ENCODE data around the gene IDH3G. TPM values are rescaled to one million over a fixed set of nuclear protein-coding genes. Genes with fewer than 3 reads are reported as not detected.

The IDH3G gene
- total RNA-seq, 1 experiment from 2014 or later: 127 TPM

DNA sequence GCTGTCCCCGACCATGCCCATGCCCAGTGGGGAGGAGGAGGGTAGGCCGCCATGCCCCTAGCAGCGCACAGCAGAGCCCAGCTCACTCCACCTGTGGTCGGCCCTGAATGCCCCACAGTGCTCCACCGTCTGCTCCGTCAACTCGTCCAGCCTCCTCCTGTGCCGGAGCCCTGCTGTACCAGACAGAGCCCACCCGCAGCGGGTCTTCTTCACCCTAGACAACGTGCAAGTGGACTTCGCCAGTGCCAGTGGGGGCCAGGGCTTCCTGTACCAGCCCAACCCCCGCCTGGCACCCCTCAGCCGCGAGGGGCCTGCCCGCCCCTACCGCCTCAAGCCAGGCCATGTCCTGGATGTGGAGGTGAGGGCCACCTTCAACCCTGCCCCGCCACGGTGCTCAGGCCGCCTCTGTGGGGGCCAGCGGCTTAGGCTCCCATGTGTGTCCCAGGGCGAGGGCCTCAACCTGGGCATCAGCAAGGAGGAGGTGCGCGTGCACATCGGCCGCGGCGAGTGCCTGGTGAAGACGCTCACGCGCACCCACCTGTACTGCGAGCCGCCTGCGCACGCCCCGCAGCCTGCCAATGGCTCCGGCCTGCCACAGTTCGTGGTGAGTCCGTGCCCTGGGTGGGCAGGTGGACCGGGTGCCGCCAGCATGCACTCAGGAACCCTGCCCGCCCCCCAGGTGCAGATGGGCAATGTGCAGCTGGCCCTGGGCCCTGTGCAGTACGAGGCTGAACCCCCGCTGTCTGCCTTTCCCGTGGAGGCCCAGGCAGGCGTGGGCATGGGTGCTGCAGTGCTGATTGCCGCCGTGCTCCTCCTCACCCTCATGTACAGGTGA, 20.2 kb downstream of the IDH3G start:
- no peak for DNase-seq (ENCODE audit: low spot score)

DNA sequence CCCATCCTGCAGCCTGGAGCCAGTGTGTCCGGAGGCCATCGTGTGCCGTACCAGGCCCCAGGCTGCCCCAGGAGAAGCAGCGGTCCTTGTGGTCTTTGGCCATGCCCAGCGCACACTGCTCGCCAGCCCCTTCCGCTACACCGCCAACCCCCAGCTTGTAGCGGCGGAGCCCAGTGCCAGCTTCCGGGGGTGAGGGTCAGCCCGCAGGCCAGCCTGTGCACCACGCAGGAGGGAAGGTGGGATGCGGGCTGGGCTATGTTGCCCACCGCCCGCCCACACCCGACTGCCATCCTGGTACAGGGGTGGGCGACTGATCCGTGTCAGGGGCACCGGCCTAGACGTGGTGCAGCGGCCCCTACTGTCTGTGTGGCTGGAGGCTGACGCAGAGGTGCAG, 21.0 kb downstream of the IDH3G start:
- DNase-seq (ENCODE audit: low spot score): no peak

DNA sequence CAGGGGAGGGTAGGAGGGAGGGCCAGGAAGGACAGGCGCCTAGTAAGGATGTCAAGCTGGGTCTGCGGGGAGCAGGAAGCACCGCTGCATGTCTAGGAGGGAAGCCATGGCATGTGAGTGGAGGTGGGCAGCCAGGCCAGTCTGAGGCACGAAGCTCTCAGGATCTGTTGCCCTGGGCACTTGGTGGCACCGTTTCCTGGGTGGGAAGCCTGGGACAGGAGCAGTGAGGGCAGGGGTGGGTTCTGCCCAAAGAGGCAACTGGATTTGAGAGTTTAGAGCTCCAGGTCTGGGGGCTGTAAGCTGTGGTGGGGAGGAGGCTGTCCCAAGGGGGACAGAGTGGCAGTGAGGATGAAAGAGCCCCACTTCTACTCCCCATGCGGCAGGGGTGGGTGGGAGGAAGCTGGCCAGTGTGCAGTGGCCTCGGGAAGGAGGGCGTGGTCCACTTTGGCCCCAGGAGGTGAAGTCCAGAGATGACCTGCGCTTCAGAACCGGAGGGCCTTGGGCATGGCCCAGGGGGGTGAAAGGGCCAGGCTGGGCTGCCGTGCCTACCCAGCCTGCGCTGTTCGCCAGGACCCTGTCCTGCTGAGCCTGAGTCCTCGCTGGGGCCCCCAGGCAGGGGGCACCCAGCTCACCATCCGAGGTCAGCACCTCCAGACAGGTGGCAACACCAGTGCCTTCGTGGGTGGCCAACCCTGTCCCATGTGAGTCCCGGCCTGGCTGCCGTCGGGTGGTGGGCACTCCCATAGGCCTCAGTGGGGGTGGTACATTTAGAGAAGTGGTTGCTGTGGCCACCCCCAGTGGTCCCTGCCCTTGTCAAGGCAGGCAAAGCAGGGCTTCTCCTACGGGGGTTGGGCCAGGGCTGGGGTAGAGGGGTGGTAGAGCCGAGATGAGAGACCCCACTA, 21.6 kb downstream of the IDH3G start:
- DNase-seq (ENCODE audit: low spot score): no peak

DNA sequence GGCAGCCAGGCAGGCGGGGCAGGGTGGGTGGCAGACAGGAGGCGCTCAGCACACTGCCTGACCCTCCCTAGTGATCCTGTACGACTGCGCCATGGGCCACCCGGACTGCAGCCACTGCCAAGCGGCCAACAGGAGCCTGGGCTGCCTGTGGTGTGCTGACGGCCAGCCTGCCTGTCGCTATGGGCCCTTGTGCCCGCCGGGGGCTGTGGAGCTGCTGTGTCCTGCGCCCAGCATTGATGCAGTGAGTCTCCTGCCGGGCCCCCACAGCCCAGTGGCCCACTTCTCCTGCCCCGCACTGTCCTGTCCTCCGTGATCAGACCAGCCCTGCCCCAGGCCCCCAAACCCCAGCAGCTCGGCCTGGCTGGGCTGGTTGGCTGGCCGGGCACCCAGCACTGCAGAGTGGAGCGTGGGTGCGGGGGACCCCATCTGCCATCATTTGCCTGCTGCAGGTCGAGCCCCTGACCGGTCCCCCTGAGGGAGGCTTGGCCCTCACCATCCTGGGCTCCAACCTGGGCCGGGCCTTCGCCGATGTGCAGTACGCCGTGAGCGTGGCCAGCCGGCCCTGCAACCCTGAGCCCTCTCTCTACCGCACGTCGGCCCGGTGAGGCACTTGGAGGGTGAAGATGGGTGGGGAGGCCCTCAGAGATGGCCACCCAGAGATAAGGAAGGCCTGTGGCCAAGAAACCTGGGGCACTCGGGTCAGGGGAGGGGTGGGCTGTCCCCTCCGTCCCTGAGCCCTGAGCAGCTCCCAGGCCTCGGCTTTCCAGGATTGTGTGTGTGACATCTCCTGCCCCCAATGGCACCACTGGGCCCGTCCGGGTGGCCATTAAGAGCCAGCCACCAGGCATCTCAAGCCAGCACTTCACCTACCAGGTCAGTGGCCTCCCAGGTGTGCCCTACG, 22.5 kb downstream of the IDH3G start:
- DNase-seq (ENCODE audit: low spot score): no peak

DNA sequence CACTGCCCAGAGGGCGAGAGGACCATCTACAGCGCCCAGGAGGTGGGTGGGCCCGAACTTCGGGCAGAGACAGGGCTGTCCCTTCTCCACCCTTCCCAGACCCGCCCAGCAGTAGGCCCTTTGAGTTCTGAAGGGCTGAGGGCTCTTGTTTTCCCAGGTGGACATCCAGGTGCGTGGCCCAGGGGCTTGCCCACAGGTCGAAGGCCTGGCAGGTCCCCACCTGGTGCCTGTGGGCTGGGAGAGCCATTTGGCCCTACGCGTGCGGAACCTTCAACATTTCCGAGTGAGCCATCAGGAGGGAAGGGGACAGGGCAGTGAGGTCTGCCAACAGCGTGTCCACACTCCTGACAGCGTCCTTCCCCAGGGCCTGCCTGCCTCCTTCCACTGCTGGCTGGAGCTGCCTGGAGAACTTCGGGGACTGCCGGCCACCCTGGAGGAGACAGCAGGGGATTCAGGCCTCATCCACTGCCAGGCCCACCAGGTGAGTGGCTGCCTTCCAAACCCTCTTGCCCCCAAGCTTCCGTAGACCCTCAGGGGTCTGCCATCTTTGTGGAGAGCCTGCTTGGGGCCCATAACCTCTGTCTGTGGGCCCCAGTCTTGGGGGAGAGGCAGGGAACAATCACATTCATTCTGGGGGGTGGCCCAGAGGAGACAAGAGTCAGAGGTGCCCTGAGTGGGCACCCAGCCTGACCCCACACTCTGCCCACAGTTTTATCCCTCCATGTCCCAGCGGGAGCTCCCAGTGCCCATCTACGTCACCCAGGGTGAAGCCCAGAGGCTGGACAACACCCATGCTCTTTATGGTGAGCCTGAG, 23.4 kb downstream of the IDH3G start:
- no peak for DNase-seq (ENCODE audit: low spot score)

DNA sequence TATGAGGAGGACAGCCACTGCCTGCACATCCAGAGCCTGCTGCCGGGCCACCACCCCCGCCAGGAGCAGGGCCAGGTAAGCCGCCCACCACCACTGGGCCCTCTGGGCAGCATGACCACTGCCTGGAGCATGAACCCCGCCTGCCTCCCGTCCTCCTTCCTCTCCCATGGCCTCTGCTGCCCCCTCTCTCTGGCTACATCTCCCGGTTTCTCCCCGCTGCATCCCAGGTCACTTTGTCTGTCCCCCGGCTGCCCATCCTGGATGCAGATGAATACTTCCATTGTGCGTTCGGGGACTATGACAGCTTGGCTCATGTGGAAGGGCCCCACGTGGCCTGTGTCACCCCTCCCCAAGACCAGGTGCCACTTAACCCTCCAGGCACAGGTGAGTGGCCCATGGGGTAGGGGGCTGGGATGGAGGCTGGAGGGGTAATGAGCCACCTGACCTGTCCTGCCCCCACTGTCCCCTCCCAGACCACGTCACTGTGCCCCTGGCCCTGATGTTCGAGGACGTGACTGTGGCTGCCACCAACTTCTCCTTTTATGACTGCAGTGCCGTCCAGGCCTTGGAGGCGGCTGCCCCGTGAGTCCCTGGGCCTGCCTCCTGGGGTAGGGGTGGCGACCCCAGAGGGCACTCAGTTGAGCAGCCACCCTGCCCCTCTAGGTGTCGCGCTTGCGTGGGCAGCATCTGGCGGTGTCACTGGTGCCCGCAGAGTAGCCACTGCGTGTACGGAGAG, 24.1 kb downstream of the IDH3G start:
- DNase-seq (ENCODE audit: low spot score): no peak

DNA sequence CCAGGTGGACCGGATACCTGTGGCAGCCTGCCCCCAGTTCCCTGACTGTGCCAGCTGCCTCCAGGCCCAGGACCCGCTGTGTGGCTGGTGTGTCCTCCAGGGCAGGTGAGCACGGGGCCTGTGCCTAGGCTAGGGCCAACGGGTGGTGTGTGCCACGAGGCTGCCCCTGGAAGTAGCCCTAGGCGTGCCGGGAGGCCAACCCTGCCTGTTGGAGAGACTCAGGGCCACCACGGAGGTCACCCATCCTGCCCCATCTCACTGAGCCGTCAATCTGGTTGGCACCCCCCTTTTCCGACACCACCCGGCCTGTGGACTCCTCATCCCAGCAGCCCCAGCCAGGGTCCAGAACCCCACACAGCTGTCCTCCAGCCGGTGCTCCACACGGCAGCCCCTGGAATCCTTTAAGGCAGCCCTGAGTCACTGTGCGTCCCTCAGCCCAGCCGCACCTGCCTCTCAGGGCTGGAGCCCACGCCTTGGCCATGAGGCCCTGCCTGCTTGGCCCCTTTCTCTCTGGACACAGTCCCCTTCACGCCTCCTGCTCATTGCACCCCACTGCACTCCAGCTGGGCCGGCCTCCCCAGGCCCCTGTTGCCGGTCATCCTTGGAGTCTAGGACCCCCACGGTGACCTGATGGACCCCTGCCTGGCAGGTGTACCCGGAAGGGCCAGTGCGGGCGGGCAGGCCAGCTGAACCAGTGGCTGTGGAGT, 24.9 kb downstream of the IDH3G start:
- DNase-seq (ENCODE audit: low spot score): no peak

DNA sequence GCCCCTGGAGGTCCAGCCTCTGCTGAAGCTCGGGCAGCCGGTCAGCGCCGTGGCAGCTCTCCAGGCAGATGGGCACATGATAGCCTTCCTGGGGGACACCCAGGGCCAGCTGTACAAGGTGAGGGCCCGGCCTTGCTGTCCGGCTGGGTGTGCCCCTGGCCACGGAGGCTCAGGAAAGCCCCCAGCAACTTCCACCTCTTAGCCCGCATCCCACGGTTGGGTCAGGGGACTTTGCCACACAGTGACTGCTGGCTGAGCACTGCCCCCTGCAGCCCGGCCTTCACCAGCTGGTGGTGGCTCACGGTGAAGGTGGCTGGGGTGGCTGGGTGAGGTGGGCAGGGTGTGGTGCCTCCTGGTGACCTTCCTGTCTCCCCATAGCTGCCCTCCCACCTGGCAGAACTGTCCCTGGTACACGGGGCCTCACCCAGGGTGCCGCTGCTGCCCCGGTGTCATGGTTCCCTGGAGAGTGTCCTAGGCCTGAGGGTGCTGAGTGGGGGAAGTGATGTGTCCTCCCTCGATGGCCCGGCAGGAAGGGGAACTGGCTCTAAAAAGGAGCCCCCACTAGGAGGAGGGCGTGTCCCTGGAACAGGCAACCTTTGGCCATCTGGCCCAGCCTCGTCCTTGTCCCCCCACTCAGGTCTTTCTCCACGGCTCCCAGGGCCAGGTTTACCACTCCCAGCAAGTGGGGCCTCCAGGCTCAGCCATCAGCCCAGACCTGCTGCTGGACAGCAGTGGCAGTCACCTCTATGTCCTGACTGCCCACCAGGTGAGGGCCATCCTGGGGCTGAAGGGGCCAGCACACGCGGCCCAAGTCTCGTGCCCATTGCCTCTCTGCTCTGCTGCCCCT, 25.6 kb downstream of the IDH3G start:
- no peak for DNase-seq (ENCODE audit: low spot score)

DNA sequence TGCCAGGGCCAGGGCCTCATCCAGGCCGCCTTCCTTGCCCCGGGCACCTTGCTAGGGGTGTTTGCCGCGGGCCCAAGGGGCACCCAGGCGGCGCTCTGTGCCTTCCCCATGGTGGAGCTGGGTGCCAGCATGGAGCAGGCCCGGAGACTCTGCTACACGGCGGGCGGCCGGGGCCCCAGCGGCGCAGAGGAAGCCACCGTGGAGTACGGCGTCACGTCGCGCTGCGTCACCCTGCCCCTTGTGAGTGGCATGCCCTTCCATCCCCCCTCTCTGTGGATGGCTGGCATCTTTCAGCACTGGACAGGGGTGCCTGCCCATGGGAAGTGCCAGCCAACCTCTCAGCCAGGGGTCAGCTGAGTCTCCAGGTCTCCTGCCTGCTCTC, 26.5 kb downstream of the IDH3G start:
- no peak for DNase-seq (ENCODE audit: low spot score)

DNA sequence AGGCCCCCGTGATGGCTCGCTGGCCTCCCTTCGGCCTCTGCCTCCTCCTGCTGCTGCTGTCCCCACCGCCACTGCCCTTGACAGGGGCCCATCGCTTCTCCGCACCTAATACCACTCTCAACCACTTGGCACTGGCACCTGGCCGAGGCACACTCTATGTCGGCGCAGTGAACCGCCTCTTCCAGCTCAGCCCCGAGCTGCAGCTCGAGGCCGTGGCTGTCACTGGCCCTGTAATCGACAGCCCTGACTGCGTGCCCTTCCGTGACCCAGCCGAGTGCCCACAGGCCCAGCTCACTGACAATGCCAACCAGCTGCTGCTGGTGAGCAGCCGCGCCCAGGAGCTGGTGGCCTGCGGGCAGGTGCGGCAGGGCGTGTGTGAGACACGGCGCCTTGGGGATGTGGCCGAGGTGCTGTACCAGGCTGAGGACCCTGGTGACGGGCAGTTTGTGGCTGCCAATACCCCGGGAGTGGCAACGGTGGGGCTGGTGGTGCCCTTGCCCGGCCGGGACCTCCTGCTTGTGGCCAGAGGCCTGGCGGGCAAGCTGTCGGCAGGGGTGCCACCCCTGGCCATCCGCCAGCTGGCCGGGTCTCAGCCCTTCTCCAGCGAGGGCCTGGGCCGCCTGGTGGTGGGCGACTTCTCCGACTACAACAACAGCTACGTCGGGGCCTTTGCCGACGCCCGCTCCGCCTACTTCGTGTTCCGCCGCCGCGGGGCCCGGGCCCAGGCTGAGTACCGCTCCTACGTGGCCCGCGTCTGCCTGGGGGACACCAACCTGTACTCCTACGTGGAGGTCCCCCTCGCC, 27.1 kb downstream of the IDH3G start:
- no peak for DNase-seq (ENCODE audit: low spot score)

DNA sequence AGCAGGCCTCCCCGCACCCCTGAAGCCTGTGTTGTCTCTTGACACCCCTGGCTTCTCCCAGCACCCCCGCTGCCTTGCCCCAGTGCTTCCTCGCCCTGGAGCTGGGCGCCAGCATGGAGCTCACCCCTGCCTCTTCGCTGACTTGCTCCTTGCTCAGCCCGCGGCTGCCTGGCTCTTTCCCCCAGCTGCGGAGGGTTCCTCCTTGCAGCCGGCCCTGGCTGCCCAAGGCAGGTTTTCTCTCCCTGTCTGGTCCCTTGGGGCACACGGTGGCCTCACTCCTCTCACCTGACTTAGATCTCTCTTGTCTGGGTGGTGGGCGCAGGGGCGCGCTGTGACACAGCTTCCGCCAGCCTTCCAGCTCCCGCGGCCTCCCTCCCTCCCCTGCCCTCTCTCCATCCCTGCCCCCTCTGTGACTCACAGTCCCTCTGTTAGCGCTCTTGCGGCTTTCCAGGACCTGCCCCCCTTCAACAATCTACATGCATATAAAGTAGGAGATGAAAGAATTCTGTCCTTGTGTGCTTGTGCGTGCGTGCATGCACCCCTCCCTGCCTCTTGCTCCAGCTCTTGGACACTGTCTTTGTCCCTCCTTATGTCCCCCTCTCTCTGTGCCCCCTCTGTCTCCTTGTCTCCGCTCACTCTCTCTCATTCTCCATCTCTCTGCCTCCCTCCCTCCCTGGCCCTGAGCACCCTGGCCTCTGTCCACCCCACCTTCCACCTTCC, 27.9 kb downstream of the IDH3G start:
- DNase-seq (ENCODE audit: low spot score): peak; percentile 79

DNA sequence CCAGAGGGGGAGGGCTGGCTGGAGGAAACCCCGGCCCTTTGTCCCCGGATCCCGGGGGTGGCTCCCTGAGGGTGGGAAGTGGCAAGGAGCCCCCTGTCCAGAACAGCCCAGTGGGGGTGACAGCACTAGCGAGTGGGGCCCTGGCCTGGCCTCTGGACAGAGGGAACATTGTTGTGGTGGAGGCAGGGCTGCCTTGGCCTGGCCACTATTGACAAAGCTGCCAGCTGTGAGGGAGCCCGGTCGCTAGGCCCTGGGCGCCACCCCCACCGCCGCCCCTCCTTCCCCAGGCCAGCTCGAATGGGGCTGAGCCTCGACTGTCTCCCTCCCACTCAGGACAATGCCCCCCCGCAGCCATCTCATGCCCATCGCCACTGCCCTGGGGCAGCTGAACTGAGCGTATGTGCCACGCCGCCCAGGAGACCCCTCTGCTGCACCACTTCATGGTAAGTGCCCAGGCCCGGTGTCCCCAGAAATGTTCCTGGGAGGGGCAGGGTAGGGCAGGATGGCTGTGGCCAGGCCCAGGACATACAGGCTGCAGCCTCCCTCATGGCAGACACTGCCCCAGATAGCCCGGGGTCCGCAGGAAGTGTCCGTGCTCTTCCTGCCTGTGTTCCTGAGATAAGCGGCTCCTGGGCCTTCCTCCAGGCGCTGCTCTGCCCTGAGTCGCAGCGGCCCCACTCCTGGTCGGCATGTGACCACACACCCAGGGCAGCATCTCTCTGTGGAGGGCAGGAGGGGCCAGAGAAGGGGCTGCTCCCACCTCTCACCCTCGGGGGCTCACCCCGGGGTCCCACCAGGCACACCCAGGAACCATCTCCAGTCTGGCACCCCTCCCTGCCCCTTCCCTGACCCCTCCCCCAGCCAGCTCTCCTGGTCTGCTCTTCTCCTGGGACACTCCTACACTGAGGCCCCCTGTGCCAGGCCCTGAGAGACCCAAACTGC, 28.8 kb downstream of the IDH3G start:
- peak; percentile 26 for DNase-seq (ENCODE audit: low spot score)

DNA sequence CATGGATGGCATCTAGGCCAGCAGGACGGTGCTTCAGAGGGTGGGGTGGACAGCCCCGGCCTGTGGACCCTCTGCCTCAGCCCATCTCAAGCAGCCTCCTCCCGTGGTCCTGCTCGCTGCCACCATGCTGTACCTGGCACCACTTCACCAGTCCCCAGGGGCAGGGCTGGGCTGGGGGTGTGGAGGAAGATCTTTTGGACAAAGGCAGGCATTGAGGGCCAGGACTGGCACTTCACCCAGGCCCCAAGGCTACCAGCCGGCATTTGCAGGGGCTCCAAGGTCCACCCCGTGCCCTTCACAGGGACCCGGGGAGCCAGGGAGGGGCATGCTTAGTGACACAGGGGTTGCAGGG, 29.4 kb downstream of the IDH3G start:
- no peak for DNase-seq (ENCODE audit: low spot score)

DNA sequence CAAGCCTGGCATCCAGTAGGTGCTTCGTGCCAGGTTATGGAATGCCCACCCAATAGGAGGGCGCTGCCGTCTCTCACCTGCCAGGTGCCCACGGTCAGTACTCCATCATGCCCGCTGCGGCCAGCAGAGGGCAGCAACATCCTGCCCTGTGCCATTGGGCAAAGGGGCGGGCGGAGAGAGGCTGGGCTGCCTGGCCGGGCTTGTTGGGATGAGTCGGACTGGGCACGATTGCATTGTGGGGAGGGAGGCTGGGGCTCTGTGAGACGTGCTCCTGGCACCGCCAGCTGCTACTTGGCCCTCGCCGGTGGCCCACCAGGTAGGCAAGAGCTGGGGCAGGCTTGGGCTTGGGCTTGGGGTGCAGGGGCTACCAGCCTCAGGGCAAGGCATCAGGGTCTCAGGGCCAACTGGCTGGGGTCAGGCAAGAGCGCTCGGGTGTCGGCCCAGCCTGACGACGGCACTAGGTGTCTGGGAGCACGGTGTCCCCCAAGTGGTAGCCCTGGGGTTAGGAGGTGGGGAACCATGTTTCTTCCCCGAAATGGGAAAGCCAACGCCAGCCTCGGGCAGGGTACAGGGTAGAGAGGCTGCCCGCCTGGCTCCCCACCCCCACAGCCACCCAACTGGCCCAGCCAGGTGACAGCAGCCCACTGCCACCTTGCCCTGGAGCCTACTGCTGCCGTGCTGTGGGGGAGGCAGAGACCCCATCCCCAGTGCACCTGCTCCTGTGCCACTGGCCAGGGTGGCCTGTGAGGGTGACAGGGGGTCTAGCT, 30.0 kb downstream of the IDH3G start, which contains the start of gene PLXNB3:
Gene PLXNB3, plus strand, starts transcription at position 261 of the 767 bp plus-strand sequence. CDS start 1,287 bp downstream, outside the sequence.
- DNase-seq (ENCODE audit: low spot score): peak; percentile 80

DNA sequence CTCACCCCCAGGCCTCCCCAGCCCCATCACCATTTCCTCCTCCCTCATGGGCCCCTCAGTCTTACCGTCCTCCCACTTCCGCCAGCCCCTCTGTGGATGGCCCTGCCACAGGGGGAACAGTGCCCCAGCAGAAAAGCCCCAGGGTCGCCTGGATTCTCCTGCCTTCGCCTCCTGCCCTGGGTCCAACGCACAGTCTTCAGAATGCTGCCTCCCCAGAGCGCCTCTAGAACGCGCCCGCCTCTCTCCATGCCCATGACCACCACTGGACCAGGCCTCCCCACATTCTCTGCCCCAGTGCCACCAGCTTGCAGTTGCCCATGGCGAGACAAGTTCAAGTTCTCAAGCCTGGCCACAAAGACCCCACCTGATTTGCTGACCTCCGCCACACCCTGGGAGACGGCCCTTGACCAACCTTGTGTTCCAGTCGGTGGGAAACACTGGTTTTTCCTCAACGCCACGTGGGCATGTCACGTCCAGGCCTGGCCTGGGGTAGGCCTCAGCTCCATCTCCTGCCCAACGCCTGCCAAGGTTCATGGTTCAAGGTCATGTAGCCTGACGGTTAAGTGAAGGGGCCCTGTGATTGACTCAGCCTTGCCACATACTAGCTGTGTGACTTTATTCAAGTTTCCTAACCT, 30.8 kb downstream of the IDH3G start:
- no peak for DNase-seq (ENCODE audit: low spot score)

Measured in A172 (cell line).